ENCODE measurements around the gene UBA52.

The UBA52 gene

DNA sequence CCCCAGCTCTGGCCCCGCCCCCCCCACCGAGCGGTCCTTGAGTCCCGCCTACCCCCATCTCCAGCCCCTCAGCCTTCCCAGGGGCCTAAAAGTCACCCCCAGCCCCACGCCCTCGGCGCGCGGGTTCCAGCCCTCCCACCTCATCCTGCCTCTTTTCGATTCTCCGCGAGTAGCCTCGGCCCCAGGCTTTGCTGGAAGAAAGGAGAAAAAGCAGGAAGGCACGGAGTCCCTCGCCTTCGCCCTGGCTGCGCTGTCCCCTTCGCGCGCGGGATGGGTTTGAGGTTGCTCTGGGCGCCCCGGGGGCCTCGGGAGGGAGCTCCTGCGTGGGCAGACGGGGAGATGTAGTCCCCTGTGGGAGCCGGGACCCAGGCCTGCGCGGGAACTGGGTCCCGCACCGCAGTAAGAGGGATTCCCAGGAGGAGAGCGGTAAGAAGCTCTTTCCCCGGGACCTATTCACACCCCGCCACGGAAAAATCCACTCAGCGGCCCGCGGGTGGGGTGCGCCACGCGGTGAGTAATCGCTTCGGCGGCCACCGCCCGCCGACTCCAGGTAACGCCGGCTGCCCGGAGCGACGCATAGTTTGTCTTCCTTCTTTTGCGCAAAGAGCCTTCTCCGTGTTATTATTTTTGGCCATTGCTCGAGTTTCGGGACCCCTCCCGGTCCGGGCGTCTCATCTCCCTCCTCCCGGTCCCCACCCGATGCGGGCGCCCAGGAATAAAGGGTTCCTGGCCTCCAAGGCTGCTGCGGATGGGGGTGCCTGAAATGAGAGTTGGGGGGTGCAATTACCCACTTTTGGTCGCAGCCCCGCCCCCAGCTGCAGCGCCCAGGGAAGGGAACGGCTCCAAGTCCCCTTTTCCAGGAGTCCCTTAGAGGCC is 35.8 kb downstream of the UBA52 start:
- TF ChIP-seq, protein P1, sequence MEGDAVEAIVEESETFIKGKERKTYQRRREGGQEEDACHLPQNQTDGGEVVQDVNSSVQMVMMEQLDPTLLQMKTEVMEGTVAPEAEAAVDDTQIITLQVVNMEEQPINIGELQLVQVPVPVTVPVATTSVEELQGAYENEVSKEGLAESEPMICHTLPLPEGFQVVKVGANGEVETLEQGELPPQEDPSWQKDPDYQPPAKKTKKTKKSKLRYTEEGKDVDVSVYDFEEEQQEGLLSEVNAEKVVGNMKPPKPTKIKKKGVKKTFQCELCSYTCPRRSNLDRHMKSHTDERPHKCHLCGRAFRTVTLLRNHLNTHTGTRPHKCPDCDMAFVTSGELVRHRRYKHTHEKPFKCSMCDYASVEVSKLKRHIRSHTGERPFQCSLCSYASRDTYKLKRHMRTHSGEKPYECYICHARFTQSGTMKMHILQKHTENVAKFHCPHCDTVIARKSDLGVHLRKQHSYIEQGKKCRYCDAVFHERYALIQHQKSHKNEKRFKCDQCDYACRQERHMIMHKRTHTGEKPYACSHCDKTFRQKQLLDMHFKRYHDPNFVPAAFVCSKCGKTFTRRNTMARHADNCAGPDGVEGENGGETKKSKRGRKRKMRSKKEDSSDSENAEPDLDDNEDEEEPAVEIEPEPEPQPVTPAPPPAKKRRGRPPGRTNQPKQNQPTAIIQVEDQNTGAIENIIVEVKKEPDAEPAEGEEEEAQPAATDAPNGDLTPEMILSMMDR (IDR thresholded peaks at IDR 0.05; ENCODE audit: control insufficient read depth, insufficient read depth, low read depth, low read length, missing control alignments), result no peak
- no peak for DNase-seq (ENCODE audit: low read depth)
- H3K4me3 ChIP-seq (ENCODE audit: control insufficient read depth, low read depth, low read length), result peak overlapping the region; percentile 45

DNA sequence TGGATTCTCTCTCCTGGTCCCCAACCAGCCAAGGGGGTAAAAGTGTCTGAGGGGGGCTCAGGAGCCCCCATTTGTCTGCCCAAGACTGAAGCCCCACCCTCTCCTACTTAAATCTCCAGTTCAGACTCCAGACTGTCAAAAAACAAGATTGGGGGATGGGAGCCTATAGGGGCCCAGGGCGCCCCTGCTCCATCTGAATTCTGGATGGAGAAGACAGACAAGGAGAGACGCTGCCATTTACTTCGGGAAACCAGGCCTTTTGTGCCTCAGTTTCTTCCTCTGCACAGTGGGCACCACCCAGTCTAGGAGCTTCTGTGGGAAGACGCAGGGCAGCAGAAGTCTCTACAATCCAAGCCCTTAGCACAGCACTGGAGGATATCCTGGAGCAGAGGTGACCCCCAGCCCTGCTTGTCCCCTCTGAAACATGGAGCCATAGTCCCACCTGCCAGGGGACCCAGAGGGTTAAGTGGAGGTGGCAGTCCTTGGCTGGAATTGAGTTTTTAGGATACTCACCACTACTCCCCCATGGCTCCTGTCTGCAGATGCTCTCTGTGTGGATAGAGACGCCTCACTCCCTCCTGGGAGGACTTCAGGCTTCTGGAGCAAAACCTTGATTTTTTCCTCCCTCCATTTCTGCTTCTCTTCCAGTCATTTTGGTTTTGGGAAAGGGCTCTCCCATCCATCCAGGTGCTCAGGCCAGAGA is 36.6 kb downstream of the UBA52 start:
- H3K4me3 ChIP-seq (ENCODE audit: control insufficient read depth, low read depth, low read length), result no peak overlapping the region
- TF ChIP-seq, protein P1 (IDR thresholded peaks at IDR 0.05; ENCODE audit: control insufficient read depth, insufficient read depth, low read depth, low read length, missing control alignments), result no peak
- no peak for DNase-seq (ENCODE audit: low read depth)

DNA sequence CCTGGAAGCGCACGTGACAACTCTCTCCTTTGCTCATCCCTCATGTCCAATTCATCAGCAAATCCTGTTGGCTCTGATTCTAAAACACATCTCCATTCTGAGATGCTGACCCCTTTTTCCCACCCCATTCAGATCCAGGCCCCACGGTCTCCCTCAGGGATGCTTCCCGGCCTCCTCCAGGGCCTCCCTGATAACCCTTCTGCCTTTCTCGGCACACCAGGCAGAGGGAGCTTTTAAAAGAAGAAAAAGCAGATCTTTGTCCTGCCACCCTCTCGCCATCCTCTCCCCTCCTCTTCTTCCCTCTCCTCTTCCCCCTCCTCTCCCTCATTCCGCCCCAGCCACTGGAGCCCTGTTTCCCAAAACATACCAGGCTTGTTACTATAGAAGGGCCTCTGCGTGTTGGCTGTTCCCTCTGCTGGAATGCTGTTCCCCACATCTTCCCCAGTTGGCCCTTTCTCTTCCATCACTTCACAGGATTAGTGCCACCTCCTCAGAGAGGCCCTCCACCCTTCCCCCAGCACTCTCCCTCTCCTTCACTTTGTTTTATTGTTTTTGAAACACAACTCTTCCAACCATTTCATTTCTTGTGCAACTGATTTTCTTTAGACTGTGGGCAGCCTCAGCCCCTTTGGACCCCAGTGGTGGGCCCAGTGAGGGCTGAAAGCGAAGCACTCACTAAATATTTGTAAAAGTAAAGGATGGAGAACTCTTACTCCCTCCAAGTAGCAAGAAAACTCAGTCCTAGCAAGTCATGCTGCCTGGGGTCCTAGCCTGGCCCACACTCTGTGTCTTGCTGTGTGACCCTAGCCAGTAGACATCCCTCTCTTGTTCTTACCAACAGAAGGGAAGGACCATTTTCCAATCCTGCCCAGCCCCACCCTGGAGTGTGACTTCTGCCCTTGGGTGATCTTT is 37.4 kb downstream of the UBA52 start:
- no peak overlapping the region for H3K4me3 ChIP-seq (ENCODE audit: control insufficient read depth, low read depth, low read length)
- TF ChIP-seq, protein P1 (IDR thresholded peaks at IDR 0.05; ENCODE audit: control insufficient read depth, insufficient read depth, low read depth, low read length, missing control alignments), result no peak
- DNase-seq (ENCODE audit: low read depth), result no peak

DNA sequence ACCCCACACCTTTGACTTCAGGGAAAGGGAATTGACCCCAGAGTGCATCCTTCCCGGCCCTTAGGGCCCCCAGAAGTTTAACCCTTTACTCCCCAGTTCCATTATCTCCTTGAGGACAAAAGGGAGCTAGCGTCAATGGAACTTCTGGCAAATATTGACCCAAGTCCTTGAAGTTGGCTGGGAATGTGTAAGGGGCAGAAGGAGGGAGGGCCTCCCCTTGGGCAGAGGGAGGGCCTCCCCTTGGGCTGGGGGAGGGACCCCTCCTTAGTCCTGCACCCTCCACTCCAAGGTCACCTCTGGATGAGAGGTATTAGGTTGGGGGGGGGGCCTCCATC is 38.0 kb downstream of the UBA52 start:
- H3K4me3 ChIP-seq (ENCODE audit: control insufficient read depth, low read depth, low read length), result no peak overlapping the region
- TF ChIP-seq, protein P1 (IDR thresholded peaks at IDR 0.05; ENCODE audit: control insufficient read depth, insufficient read depth, low read depth, low read length, missing control alignments), result no peak
- no peak for DNase-seq (ENCODE audit: low read depth)

DNA sequence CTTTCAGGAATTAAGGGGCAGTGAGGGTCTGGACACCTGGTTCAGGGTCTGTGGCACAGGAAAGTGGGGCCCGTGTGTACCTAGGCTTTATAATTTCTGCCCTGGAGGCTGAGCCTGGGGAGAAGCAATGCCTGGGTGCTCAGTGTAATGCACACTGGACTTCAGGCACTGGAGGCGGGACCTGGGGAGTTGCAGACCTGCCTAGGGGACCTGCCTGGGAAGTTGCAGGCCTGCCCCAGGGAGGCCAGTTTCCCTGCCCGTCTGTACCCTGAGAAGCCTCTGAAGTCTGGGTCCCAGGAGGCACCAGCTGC is 38.5 kb downstream of the UBA52 start:
- H3K4me3 ChIP-seq (ENCODE audit: control insufficient read depth, low read depth, low read length), result no peak overlapping the region

More for the DNA sequence above, 38.5 kb downstream of the UBA52 start:
- no peak for DNase-seq (ENCODE audit: low read depth)
- TF ChIP-seq, protein P1 (IDR thresholded peaks at IDR 0.05; ENCODE audit: control insufficient read depth, insufficient read depth, low read depth, low read length, missing control alignments), result no peak

Data from AG09309 (cell line).